GM12873 (cell line): ENCODE data around the gene ZNF20.

Source experiments
- TF ChIP-seq, protein P1 (sequence below): IDR thresholded peaks from 2 replicates; pipeline ENCODE4 v1.5.1; 2012; ENCODE audit warnings: low read depth, mild to moderate bottlenecking, moderate library complexity, low read length, control low read depth; ENCODE audit not compliant: insufficient read depth; ENCODE audit errors: missing control alignments

Gene ZNF20

DNA sequence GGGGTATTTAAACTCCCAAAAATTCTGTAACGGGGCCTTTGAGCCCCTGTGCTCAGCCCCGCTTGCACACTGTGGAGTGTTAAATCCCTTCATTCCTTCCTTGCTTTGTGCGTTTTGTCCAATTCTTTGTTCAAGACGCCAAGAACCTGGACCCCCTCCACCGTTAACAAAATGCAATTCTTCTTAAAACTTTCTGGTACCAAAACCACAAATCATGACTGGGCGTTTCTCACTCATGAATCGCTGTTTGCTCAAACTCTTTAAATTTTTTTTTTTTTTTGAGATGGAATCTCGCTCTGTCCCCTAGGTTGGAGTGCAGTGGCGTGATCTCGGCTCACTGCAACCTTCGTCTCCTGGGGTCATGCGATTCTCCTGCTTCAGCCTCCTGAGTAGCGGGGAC, 881 bp downstream of the ZNF20 start:
- TF ChIP-seq, protein P1, sequence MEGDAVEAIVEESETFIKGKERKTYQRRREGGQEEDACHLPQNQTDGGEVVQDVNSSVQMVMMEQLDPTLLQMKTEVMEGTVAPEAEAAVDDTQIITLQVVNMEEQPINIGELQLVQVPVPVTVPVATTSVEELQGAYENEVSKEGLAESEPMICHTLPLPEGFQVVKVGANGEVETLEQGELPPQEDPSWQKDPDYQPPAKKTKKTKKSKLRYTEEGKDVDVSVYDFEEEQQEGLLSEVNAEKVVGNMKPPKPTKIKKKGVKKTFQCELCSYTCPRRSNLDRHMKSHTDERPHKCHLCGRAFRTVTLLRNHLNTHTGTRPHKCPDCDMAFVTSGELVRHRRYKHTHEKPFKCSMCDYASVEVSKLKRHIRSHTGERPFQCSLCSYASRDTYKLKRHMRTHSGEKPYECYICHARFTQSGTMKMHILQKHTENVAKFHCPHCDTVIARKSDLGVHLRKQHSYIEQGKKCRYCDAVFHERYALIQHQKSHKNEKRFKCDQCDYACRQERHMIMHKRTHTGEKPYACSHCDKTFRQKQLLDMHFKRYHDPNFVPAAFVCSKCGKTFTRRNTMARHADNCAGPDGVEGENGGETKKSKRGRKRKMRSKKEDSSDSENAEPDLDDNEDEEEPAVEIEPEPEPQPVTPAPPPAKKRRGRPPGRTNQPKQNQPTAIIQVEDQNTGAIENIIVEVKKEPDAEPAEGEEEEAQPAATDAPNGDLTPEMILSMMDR = no peak

DNA sequence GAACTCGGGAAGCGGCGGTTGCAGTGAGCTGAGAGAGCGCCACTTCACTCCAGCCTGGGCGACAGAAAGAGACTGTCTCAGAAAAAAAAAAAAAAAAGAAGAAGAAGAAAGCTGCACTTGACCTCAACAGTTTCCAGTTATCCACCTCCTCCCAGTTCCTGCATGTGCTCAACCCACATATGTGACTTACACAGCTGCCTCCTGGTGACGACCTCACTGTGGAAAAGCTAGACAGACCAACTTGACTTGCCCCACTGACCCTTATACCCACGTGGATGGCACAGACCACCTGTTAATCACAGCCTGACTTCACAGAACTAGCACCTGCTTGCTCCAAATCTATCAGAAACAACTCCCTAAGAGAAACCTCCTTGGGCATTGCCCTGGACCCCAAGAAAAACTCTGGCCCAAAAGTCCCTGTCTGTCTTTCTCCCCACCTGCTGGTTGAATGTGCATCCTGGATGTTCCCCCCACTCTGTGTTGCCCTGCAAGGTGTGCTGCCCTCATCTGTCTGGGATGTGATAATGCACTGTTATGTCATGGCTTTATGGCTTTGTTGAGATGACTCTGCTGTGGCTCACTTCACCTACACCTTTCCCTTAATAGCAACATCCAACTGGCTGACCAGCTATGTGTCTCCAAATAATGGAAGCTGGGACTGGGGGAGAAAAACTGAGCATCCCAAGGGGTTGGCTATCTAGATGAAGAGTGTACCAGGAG, 2.8 kb downstream of the ZNF20 start:
- TF ChIP-seq, protein P1 = peak; percentile 61

DNA sequence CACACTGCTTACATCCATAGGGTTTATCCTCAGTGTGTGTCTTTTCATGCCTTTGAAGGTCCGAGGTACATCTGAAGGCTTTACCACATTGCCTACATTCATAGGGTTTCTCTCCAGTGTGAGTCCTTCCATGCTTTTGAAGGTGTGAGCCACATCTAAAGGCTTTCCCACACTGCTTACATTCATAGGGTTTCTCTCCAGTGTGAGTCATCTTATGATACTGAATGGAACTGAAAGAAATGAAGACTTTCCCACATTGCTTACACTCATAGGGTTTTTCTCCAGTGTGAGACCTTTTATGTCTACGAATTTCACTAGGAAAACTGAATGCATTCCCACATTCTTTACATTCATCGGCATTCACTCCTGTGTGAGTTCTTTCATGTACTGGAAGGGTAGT, 7.1 kb downstream of the ZNF20 start:
- TF ChIP-seq, protein P1 = no peak

DNA sequence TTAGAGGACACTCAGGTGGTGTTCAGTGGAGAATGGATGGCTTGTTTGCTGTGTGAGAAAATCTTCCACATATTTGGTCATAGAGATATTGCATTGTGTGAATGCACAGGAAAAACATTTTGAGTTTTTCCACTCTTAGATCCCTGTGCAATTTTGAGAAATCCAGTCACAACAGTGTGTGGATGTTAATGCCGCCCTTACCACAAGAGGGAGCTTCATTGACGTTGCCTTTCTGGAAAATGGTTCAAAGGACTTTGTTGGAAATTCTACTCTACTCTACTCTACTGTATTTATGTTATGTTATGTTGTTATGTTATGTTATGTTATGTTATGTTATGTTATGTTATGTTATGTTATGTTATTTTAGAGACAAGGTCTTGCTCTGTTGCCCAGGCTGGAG, 13.4 kb downstream of the ZNF20 start:
- TF ChIP-seq, protein P1 = peak; percentile 54

DNA sequence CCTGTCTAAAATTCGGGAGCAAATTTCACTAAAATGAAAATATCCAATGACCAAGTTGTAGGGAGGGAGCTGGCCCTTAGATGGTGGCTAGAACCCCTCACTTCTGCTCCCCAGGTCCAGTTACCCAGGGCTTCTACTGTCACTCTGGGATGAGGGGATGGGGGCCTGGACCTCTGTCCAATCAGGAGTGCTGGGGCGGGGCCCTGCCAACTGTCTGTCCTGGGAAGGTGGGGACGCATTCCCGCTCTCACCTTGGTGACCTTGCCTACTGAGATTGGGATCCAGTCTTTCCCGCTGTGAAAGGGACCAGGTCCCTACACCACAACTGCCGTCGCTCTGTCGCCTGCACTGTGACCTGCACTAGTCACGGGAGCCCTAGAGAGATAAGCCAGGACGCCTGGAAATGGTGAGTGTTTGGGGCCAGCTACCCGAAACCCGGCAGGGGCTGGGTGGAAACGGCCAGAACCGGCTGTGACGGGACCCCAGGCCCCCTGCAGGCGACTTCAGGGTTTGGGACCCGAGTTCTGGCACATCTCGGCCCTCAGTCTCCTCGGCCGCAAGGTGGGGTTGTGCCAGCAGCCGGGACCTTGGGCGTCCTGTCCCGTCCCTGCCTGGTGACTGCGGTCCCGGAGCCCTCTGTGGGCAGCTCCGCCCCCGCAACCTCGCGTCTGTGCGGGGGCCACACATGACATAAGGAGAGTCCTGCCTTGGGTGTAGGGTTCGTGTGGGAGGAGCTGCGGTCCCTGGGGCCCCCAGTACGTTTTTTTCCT, 22.8 kb downstream of the ZNF20 start:
- TF ChIP-seq, protein P1 = no peak

DNA sequence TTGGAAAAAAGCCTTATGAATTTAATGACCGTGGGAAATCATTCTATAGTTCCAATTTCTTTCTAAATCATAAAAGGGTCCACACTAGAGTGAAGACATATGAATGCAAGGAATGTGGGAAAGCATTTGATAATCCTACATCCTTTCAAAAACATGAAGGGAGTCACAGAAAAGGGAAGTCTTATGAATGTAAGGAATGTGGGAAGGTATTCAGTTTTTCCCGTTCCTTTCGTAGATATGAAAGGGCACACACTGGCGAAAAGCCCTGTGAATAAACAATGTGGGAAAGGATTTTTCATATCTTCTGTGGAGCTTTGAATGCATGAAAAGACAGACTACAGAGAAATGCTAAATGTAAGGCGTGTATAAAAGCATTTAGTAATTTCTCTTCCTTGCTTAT, 27.0 kb downstream of the ZNF20 start:
- TF ChIP-seq, protein P1 = no peak

DNA sequence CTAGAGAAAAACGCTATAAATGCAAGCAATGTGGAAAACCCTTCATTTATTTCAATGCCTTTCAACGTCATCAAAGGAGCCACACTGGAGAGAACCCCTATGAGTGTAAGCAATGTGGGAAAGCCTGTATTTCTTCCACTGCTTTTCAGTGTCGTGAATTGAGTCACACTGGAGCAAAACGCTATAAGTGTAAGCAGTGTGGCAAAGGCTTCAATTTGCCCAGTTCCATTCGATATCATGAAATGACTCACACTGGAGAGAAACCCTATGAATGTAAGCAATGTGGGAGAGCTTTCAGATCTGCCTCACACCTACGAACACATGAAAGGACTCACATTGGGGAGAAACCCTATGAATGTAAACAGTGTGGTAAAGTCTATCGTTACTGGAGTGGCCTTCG, 27.4 kb downstream of the ZNF20 start:
- TF ChIP-seq, protein P1 = no peak
